DOHH2 (cell line): Measurements from ENCODE around the gene FBXO30.

Source experiments
- H3F3A ChIP-seq: fragments of 200-600 bp; sonication (generic), shearing (Covaris generic); 2 replicates; pipeline ENCODE4 v1.6.0; 2016; ENCODE audit warnings: antibody characterized with exemption, mild to moderate bottlenecking; ENCODE audit not compliant: control insufficient read depth, insufficient read depth
- H3K27ac ChIP-seq: fragments of 200-600 bp; sonication (generic); 2 replicates; pipeline ENCODE4 v1.5.1; 2014; ENCODE audit warnings: low read depth, mild to moderate bottlenecking, low read length, moderate library complexity
- H3K27me3 ChIP-seq: fragments of 200-600 bp; sonication (generic); 2 replicates; pipeline ENCODE4 v1.6.1; 2014; ENCODE audit warnings: mild to moderate bottlenecking, low read length, mixed read lengths; ENCODE audit not compliant: control insufficient read depth
- H3K36me3 ChIP-seq: fragments of 200-600 bp; sonication (generic); 2 replicates; pipeline ENCODE4 v1.6.1; 2014; ENCODE audit warnings: mild to moderate bottlenecking, low read length, moderate library complexity, mixed read lengths; ENCODE audit not compliant: control insufficient read depth
- H3K4me1 ChIP-seq: fragments of 200-600 bp; sonication (generic); 2 replicates; pipeline ENCODE4 v1.6.1; 2014; ENCODE audit warnings: mild to moderate bottlenecking, low read length, mixed read lengths; ENCODE audit not compliant: control insufficient read depth
- H3K4me2 ChIP-seq: fragments of 200-600 bp; sonication (generic); 2 replicates; pipeline ENCODE4 v1.6.0; 2014; ENCODE audit warnings: mild to moderate bottlenecking, low read length, moderate library complexity
- H3K4me3 ChIP-seq: fragments of 200-600 bp; sonication (generic); 2 replicates; pipeline ENCODE4 v1.5.1; 2014; ENCODE audit warnings: mild to moderate bottlenecking, low read length, mixed read lengths
- H3K79me2 ChIP-seq: fragments of 200-600 bp; sonication (generic); 2 replicates; pipeline ENCODE4 v1.6.1; 2014; ENCODE audit warnings: mild to moderate bottlenecking, low read length, mixed read lengths; ENCODE audit not compliant: control insufficient read depth
- H3K9me2 ChIP-seq: fragments of 200-600 bp; sonication (generic); replicated peaks from 2 replicates; pipeline ENCODE4 v1.6.1; 2014; ENCODE audit warnings: mild to moderate bottlenecking, low read length, mixed read lengths; ENCODE audit not compliant: control insufficient read depth
- H3K9me3 ChIP-seq: fragments of 200-600 bp; sonication (generic); 2 replicates; pipeline ENCODE4 v1.6.1; 2014; ENCODE audit warnings: antibody characterized with exemption, low read length, mixed read lengths; ENCODE audit not compliant: control insufficient read depth, insufficient read depth
- H4K20me1 ChIP-seq: fragments of 200-600 bp; sonication (generic); 2 replicates; pipeline ENCODE4 v1.6.0; 2014; ENCODE audit warnings: low read depth, mild to moderate bottlenecking, antibody characterized with exemption, low read length, moderate library complexity; ENCODE audit not compliant: control insufficient read depth, insufficient read depth
- EZH2phosphoT487 ChIP-seq: fragments of 200-600 bp; sonication (generic); IDR thresholded peaks from 2 replicates; pipeline ENCODE4 v1.6.1; 2017; ENCODE audit warnings: borderline replicate concordance, mild to moderate bottlenecking, antibody characterized with exemption, low read length, moderate library complexity, mixed read lengths
- TF ChIP-seq, protein P1 (sequence below): fragments of 200-600 bp; sonication (generic); IDR thresholded peaks from one replicate; pipeline ENCODE4 v1.5.1; 2014; ENCODE audit warnings: antibody characterized with exemption, mild to moderate bottlenecking, low read depth, low read length; ENCODE audit not compliant: poor library complexity, severe bottlenecking

The FBXO30 gene

DNA sequence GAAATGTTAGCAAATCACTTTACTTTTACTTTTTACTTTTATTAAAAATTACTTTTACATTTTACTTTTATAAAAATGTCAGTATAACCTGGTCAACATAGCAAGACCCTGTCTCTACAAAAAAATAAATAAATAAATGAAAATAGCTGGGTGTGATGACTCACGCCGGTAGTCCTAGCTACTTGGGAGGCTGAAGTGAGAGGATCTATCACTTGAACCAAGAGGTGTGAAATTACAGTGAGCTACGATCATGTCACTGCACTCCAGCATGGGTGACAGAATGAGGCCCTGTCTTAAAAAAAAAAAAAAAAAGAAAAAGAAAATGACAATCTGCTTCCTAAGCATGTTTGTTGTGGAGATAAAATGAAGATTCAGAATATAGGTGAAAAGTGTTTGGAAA, 31.0 kb upstream of the FBXO30 start:
- Histone ChIP-seq H3K4me3 (no peak overlapping the region), H3K79me2 (no peaks in the 10 kb centered on the region), H3K4me2 (no peak overlapping the region), H3K9me3 (no peaks in the 10 kb centered on the region), H3K27ac (no peak overlapping the region), H3K9me2 (no peaks in the 10 kb centered on the region), H3K36me3 (no peaks in the 10 kb centered on the region), H3K4me1 (peaks cover 30% of the 10 kb centered on the region), H3K27me3 (no peaks in the 10 kb centered on the region), H3F3A (no peaks in the 10 kb centered on the region), H4K20me1 (no peaks in the 10 kb centered on the region)
- no peak for TF ChIP-seq EZH2phosphoT487
- TF ChIP-seq, protein P1, sequence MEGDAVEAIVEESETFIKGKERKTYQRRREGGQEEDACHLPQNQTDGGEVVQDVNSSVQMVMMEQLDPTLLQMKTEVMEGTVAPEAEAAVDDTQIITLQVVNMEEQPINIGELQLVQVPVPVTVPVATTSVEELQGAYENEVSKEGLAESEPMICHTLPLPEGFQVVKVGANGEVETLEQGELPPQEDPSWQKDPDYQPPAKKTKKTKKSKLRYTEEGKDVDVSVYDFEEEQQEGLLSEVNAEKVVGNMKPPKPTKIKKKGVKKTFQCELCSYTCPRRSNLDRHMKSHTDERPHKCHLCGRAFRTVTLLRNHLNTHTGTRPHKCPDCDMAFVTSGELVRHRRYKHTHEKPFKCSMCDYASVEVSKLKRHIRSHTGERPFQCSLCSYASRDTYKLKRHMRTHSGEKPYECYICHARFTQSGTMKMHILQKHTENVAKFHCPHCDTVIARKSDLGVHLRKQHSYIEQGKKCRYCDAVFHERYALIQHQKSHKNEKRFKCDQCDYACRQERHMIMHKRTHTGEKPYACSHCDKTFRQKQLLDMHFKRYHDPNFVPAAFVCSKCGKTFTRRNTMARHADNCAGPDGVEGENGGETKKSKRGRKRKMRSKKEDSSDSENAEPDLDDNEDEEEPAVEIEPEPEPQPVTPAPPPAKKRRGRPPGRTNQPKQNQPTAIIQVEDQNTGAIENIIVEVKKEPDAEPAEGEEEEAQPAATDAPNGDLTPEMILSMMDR = no peak

DNA sequence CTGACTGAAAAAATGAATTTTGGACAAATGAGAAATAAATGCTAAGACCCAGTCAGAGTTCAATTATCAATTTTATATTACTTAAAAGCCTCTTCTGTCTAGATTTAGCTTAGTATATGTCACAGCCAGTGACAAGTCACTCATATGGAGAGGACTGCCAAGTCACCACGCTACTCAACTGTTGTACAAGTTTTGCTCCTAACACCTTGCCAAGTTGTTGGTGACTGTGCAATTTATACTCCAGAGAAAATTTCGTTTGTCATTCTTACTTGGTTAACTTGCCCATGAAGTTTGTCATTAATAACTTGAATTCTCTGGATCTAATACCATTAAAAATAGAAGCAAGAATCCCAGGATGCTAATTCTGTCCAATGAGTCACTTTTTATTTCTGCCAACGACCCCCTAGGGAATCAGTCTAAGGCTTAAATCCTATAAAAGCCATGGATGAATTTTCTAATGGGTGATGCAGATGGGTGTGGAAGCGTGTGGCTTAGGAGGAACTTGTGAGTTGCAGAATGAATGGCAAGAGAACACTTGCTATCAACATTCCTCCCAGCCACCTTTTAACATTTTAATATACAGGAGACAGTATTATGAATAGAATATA, 30.4 kb upstream of the FBXO30 start:
- H3K4me1 ChIP-seq = peaks cover 25% of the 10 kb centered on the region
- no peaks in the 10 kb centered on the region for H3F3A ChIP-seq
- no peaks in the 10 kb centered on the region for H3K9me2 ChIP-seq
- no peaks in the 10 kb centered on the region for H3K79me2 ChIP-seq
- H3K4me3 ChIP-seq = no peak overlapping the region
- H3K27me3 ChIP-seq = no peaks in the 10 kb centered on the region
- no peak overlapping the region for H3K4me2 ChIP-seq
- H3K9me3 ChIP-seq = no peaks in the 10 kb centered on the region
- H3K27ac ChIP-seq = no peak overlapping the region
- TF ChIP-seq, protein P1 = no peak
- no peak for TF ChIP-seq EZH2phosphoT487
- no peaks in the 10 kb centered on the region for H4K20me1 ChIP-seq
- H3K36me3 ChIP-seq = no peaks in the 10 kb centered on the region

DNA sequence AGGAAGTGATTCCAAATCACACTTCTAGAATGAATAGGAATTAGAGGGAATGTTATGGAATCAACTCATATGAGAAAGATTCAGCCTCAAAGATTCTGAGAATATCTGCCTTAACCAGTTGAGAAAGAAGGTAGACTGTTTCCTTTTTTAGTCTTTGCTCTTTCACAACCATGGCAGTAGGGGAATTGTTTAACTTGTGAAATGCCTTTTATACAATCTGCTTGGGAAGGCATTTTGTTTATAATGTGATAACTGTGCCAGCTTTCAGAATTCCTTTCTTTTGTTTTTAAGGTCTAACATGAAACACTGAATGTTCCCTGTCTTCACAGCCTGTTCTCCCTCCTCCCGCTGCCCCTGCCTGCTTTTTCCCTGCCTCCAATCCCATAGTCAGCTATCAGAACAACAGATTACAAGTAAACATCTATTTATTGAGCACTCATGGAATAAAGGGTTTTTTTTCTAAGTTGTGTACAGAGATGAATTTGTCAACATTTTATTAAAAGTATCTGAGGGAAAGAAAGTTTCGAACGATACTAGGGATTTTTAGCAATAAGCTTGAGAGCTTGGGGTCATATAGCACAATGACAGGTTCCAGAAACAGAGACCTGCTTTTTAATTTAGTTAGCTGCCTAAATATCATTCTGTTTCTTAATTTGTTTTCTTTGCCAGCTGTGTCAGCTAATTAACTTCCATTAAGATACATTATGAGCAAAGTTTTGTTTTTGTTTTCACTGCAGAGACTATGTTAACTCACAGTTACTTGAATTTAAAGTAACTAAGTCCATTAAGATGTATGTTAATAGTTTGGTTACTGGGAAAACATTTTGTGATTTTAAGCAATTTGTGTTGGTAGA, 28.3 kb upstream of the FBXO30 start:
- H3K9me3 ChIP-seq = no peaks in the 10 kb centered on the region
- peaks cover 12% of the 10 kb centered on the region for H3K4me1 ChIP-seq
- no peaks in the 10 kb centered on the region for H3F3A ChIP-seq
- no peaks in the 10 kb centered on the region for H4K20me1 ChIP-seq
- H3K27me3 ChIP-seq = no peaks in the 10 kb centered on the region
- H3K36me3 ChIP-seq = no peaks in the 10 kb centered on the region
- H3K4me2 ChIP-seq = no peak overlapping the region
- H3K79me2 ChIP-seq = no peaks in the 10 kb centered on the region
- H3K9me2 ChIP-seq = no peaks in the 10 kb centered on the region
- H3K27ac ChIP-seq = no peak overlapping the region
- TF ChIP-seq, protein P1 = no peak
- TF ChIP-seq EZH2phosphoT487 = no peak
- no peak overlapping the region for H3K4me3 ChIP-seq
